K562 (cell line): Measurements from ENCODE around the gene ICE2.

Experiments used
- ARNT ChIP-seq, 2 experiments: fragments of 450-650 bp; IDR thresholded peaks; 2 replicates each; pipeline ENCODE4 v1.6.1; 2016; ENCODE audit warnings: mild to moderate bottlenecking in 1 of 2
- CTCF ChIP-seq, 3 experiments: IDR thresholded peaks in 2 of 3; conservative IDR thresholded peaks in 1 of 3; 2 replicates each; pipeline ENCODE4 v1.5.1; 2011 to 2012; ENCODE audit warnings: low read length in 3 of 3, mild to moderate bottlenecking in 3 of 3, control low read depth in 2 of 3, improper control_type of control experiment in 1 of 3, inconsistent platforms in 1 of 3, low read depth in 1 of 3, mixed read lengths in 1 of 3, moderate library complexity in 1 of 3; ENCODE audit not compliant: insufficient read depth in 2 of 3
- E2F1 ChIP-seq: sonication (generic); formaldehyde crosslinking; IDR thresholded peaks from 2 replicates; pipeline ENCODE4 v1.8.1; 2023; ENCODE audit warnings: mild to moderate bottlenecking, missing genetic modification reagents, moderate library complexity
- MAX ChIP-seq: sonication (generic); formaldehyde crosslinking; IDR thresholded peaks from 2 replicates; pipeline ENCODE4 v1.9.0; 2022; ENCODE audit warnings: mild to moderate bottlenecking, missing genetic modification reagents
- MLLT1 ChIP-seq, 2 experiments: fragments of 450-650 bp; IDR thresholded peaks; 2 replicates each; pipeline ENCODE4 v1.6.1; 2016
- SIRT6 ChIP-seq: IDR thresholded peaks from one replicate; pipeline ENCODE4 v1.6.1; 2012; ENCODE audit warnings: low read depth, mild to moderate bottlenecking, control low read depth, inconsistent platforms, low read length, moderate library complexity
- ZFP1 ChIP-seq: fragments of 450-650 bp; formaldehyde crosslinking; IDR thresholded peaks from 2 replicates; pipeline ENCODE4 v1.4.0; 2020; ENCODE audit warnings: mild to moderate bottlenecking, mixed read lengths
- ZNF184 ChIP-seq: sonication (generic); formaldehyde crosslinking; IDR thresholded peaks from 2 replicates; pipeline ENCODE4 v1.5.0; 2020; ENCODE audit warnings: missing genetic modification reagents

- TF ChIP-seq SIRT6 = no peak
- TF ChIP-seq CTCF (IDR thresholded peaks at IDR 0.05 in 2 of 3, conservative IDR thresholded peaks at IDR 0.05 in 1 of 3; ENCODE audit: insufficient read depth in 2 of 3, low read depth in 1 of 3, low read length in 3 of 3) = no peak
- no peak for TF ChIP-seq ZFP1 (CRISPR knock-in tag)
- TF ChIP-seq ZNF184 (CRISPR knock-in tag) = no peak
- no peak for TF ChIP-seq ARNT (IDR thresholded peaks at IDR 0.05)
- TF ChIP-seq MAX (CRISPR knock-in tag) = no peak
- no peak for TF ChIP-seq E2F1 (CRISPR knock-in tag)
- TF ChIP-seq MLLT1 (IDR thresholded peaks at IDR 0.05) = no peak
These were observed 106.2 kb downstream of the ICE2 start for GRCh38 chr15:60372756-60373155.
